ENCODE results near the gene NUTM2G. TPM values are rescaled to one million over a fixed set of nuclear protein-coding genes. Genes with fewer than 3 reads are reported as not detected.
"Not testable (repeated sequence)": the region's sequence is repeated elsewhere in the genome, so short reads cannot be mapped to it uniquely, and the experiment has no call there.

NUTM2G gene
- total RNA-seq, 1 donor from 2014 or later, result not detected

DNA sequence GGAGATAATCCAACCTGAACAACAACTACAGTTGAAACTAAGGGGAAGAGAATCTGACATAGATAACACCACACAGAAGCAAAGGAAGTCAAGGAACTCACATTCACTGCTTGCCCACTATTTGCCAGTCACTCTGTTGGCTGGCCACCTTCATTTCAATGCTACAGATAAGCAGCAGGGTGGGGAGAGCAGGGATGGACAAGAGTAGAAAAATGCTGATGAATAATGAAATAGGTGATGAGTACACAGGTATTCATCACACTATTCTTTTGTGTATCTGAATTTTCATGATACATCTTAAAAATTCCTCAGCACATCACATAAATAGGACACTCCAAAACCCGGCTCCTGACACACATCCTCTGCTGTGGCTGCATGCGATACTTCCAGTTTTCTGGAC is 21.9 kb downstream of the NUTM2G start:
- DNase-seq (ENCODE audit: low read depth); H3K27me3 ChIP-seq (ENCODE audit: control insufficient read depth, insufficient read depth, low read length); H3K4me3 ChIP-seq (ENCODE audit: low read depth, low read length); H3K36me3 ChIP-seq (ENCODE audit: control insufficient read depth, insufficient read depth, low read length): not testable (repeated sequence)

DNA sequence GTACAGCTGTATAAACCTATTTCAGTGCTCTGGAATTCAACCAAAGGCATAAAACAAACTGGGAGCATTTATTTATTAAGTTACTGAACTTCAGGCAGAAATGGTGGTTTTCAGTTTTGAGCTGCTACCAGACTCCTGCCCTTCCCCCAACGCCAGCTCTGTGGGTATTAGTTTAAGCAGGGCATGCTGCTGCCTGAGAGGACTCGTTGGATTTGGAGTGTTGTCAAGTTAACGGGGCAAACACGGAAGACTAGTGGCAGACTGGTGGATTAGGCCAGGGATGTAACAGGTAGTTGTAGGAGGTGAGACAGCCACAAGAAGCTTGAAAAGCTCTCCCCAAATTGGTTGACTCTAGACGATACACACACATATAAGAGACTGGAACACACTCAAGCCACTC is 38.9 kb downstream of the NUTM2G start:
- DNase-seq (ENCODE audit: low read depth); H3K36me3 ChIP-seq (ENCODE audit: control insufficient read depth, insufficient read depth, low read length); H3K27me3 ChIP-seq (ENCODE audit: control insufficient read depth, insufficient read depth, low read length); H3K4me3 ChIP-seq (ENCODE audit: low read depth, low read length): not testable (repeated sequence)

DNA sequence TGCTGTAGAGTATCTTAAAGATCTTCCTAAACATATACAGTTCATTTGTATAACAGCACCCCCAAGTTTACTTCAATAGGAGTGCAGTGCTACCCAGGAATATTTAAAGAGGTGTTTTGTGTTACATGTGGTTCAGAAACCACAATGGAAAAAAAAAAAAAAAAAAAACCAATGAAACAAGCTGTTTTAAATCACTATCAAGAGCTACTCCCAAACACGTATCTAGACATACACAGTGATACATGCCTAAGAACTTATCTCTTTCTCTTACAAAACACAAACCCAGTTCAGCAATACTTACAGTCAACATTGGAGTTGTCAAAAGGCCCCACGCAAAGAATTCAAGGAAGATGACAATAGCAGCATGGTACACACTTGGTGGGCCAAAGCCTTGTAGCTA is 43.9 kb downstream of the NUTM2G start:
- not testable (repeated sequence) for H3K4me3 ChIP-seq (ENCODE audit: low read depth, low read length); H3K36me3 ChIP-seq (ENCODE audit: control insufficient read depth, insufficient read depth, low read length); DNase-seq (ENCODE audit: low read depth); H3K27me3 ChIP-seq (ENCODE audit: control insufficient read depth, insufficient read depth, low read length)

DNA sequence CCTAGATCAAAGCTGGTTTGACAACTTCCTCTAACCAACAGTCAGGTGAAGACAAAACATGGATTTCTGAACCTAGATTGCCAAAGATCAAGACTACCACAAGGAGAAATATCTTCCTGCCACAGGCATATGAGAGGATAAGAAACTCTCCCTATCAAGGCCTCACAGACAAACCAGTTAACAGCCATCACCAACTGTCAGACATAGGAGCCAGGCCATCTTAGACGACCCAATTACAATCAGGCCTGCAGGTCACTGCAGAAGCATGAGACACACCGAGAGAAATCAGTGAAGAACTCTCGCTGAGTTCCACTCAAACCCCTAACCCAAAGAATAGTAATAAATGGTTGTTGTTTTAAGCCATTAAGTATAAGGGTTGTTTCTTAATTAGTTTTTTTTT is 45.4 kb downstream of the NUTM2G start:
- H3K4me3 ChIP-seq (ENCODE audit: low read depth, low read length); DNase-seq (ENCODE audit: low read depth); H3K27me3 ChIP-seq (ENCODE audit: control insufficient read depth, insufficient read depth, low read length); H3K36me3 ChIP-seq (ENCODE audit: control insufficient read depth, insufficient read depth, low read length): not testable (repeated sequence)

DNA sequence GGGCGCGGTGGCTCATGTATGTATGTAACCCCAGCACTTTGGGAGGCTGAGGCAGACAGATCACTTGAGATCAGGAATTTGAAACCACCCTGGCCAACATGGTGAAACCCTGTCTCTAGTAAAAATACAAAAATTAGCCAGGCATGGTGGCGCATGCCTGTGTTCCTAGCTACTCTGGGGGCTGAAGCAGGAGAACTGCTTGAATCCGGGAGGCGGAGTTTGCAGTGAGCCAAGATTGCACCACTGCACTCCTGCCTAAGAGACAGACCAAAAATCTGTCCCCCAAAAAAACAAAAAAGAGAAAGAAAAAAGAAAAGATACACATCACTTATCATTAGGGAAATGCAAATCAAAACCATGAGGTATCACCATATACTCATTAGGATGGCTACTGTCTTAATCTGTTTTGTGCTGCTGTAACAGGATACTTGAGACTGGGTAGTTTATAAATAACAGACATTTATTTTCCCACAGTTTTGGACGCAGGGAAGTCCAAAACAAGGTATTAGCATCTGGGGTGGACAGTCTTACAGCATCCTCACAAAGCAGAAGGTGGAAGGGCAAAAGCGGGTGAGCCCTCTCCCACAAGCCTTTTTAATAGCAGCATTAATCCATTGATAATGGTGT is 55.0 kb downstream of the NUTM2G start:
- not testable (repeated sequence) for H3K36me3 ChIP-seq (ENCODE audit: control insufficient read depth, insufficient read depth, low read length); H3K27me3 ChIP-seq (ENCODE audit: control insufficient read depth, insufficient read depth, low read length); H3K4me3 ChIP-seq (ENCODE audit: low read depth, low read length); DNase-seq (ENCODE audit: low read depth)

DNA sequence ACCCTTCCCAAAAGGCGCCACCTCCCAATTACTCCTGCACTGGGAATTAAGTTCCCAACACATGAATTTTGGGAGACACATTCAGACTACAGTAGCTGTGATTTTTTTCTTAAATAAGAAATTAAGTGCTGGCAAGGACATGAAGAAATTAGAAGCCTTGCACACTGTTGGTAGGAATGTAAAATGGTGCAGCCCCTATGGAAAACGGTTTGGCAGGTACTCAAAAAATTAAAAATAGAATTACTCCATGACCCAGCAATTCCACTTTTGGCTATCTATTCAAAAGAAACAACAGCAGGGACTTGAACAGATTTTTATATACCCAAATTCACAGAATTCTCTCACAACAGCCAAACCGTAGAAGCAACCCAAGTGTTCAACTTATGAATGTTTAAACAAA is 55.5 kb downstream of the NUTM2G start:
- not testable (repeated sequence) for H3K27me3 ChIP-seq (ENCODE audit: control insufficient read depth, insufficient read depth, low read length); DNase-seq (ENCODE audit: low read depth)

DNA sequence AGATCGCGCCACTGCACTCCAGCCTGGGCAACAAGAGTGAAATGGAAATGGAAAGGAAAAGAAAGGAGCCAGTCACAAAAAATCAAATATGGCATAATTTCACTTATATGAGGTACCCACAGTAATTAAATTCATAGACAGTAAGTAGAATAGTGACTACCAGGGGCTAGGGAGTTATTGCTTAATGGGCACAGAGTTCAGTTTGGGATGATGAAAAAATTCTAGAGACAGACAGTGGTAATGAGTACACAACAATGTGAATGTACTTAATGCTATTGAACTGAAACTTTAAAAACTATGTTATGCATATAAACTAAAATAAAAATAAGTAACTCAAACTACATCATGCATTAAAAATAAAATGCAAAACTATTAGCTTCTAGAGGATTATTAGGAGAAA is 56.2 kb downstream of the NUTM2G start:
- not testable (repeated sequence) for H3K4me3 ChIP-seq (ENCODE audit: low read depth, low read length); H3K36me3 ChIP-seq (ENCODE audit: control insufficient read depth, insufficient read depth, low read length); DNase-seq (ENCODE audit: low read depth); H3K27me3 ChIP-seq (ENCODE audit: control insufficient read depth, insufficient read depth, low read length)

More for the DNA sequence above, 55.5 kb downstream of the NUTM2G start:
- H3K36me3 ChIP-seq (ENCODE audit: control insufficient read depth, insufficient read depth, low read length); H3K4me3 ChIP-seq (ENCODE audit: low read depth, low read length): not testable (repeated sequence)

Other genes with a start within 250 kb of the NUTM2G start
- gene ZNF510, start 150.8 kb upstream of the NUTM2G start, total RNA-seq, result 6.1 and 7.3 TPM in 2 replicates
- gene ZNF782, start 74.3 kb upstream of the NUTM2G start, total RNA-seq, result 2.1 and 3.9 TPM in 2 replicates
- gene CTSV, start 110.3 kb downstream of the NUTM2G start, total RNA-seq, result 3.1 TPM in 2 replicates